SH-SY5Y (cell line): ENCODE results near the gene RALGAPA2.

Source experiments
- GATA2 ChIP-seq: IDR thresholded peaks from 2 replicates; pipeline ENCODE4 v1.6.1; 2011; ENCODE audit warnings: mild to moderate bottlenecking, low read depth, low read length
- GATA3 ChIP-seq: IDR thresholded peaks from 2 replicates; pipeline ENCODE4 v1.6.1; 2011; ENCODE audit warnings: low read depth, mild to moderate bottlenecking, low read length, moderate library complexity

The RALGAPA2 gene

GRCh38 chr20:20473657-20474056 is 238.8 kb downstream of the RALGAPA2 start:
- TF ChIP-seq GATA2 (no peak), GATA3 (no peak)

DNA sequence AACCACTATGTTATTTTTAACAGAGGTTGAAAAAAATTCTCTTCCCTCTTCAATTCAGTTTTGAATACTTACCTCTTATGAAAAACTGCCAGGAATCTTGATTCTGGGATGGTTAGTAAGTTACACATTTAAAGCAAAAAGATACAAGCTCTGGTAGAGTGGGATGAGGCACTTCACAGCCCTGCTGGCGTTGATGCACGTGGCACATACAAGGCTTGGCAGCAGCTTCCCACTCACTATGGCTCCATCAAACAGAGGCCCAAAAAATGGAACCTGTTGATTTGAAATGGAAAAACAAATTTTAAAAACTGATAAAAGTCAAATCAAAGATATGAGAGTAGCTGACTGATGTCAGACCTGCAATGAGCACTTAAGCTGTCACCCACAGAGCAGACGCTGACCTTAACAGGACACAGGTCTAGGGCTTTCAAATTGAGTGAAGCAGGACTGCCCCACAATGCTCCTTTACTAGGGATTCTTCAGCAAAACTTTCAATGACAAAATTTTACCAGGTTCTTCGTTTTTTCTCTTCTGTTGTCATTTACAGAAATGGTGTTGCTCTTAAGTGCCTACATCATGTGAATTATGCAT is 239.7 kb downstream of the RALGAPA2 start:
- TF ChIP-seq GATA3 (no peak), GATA2 (no peak)

DNA sequence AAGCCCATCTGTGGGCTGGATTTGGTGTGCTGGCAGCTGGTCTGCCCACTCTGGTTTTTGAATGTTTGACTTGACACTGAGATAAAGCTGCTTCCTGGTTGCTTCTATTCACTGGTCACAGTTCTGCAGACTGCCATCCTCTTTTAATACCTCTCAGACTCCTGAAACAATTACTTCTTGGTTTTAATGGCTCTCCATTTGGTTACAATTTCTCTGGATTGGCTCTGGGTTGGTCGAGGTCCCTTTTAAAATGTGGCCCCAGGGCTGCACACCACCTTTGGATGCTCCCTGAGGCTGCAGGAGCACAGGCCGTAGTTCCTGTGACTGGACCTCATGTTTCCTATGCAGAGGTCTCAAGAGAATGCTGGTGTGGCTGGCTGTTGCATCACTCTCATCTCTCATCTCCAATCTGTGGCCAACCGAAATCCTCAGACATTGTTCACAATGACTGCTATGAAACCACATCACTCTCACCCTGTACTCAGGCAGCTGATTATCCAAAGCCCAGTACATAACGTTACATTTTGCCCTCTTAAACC is 246.0 kb downstream of the RALGAPA2 start:
- TF ChIP-seq GATA3 (no peak), GATA2 (no peak)

DNA sequence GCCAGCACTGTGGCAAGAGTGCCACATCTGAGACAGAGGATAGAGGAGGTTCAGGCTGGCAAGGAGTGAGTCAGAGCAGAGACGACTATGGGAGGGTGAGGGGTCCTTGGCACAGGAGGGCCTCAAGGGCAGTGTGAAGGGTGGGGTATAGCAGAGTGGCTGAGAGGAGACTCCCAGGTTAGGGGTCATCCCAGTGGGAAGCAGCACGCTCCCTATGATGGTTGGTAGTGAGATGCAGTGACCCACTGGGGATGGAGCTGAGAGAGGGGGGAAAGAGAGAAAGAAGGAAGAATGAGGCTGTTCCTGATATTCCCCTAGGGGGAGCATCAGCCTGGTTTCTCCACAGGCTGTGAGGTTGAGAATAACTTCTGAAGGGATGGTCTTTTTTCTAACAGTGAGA is 247.2 kb downstream of the RALGAPA2 start:
- TF ChIP-seq GATA3: no peak
- TF ChIP-seq GATA2: no peak

- TF ChIP-seq GATA3: no peak
- no peak for TF ChIP-seq GATA2
Observed at GRCh38 chr20:20463933-20464374, 248.5 kb downstream of the RALGAPA2 start.

GRCh38 chr20:20462185-20462584 is 250.3 kb downstream of the RALGAPA2 start:
- TF ChIP-seq GATA3 (no peak), GATA2 (no peak)

- no peak for TF ChIP-seq GATA3
- no peak for TF ChIP-seq GATA2
Observed at GRCh38 chr20:20461551-20461950, 250.9 kb downstream of the RALGAPA2 start.

- no peak for TF ChIP-seq GATA2
- TF ChIP-seq GATA3: no peak
Observed at GRCh38 chr20:20459726-20460125, 252.7 kb downstream of the RALGAPA2 start.

DNA sequence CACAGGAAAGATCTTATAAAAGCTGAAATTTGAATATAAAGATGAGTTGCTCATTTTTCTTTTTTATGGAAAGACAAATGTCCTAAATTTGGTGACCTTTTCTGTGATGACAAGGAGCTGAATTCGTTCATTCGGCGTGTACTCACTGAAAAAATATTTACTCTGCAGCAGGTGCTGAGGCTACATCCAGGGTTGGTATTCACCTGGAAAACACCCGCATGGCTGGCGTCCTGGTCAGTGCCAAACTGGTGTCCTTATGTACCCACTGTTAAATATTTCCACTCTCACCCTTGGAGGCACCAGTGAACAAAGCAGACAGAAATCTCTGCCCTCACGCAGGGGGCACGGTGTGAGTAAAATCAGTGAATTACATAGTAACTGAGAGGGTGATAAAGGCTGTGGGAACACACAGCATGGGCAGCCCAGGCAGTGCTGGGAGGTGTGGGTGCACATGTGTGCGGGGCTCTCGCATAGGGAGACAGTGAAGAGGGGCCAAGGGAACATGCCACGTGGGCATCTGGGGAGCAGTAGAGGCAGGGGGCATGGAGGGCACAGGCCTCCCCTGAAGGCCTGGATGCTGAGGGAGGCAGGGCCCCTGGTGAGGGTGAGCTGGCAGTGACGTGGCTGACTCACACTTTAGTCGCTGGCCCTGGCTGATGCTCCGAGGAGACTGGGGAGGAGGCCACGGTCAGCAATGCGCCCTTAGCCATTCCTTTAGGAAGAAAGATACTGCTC is 254.9 kb downstream of the RALGAPA2 start:
- no peak for TF ChIP-seq GATA3
- no peak for TF ChIP-seq GATA2

DNA sequence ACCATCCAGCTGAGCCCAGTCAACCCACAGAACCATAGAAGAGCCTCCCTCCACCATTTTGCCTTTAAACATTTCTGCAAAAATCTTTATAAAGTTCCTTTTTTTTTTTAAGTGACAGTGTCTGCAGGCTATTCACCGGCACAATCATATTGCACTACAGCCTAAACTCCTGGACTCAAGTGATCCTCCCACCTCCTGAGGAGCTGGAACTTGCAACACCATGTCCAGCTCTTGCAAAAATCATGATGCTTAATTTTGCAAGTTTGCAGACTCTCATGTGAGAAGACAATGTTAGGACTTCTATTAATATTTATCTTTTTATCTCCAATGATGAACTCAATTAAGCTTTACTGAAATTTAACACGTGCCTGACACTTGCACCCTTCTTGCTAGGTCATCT is 255.7 kb downstream of the RALGAPA2 start:
- TF ChIP-seq GATA3: no peak
- TF ChIP-seq GATA2: no peak

- TF ChIP-seq GATA2: no peak
- TF ChIP-seq GATA3: no peak
Observed at GRCh38 chr20:20455926-20456325, 256.5 kb downstream of the RALGAPA2 start.

GRCh38 chr20:20454850-20455627 is 257.4 kb downstream of the RALGAPA2 start:
- no peak for TF ChIP-seq GATA2
- TF ChIP-seq GATA3: no peak

- TF ChIP-seq GATA3 (no peak), GATA2 (no peak)
Observed at GRCh38 chr20:20454367-20454766, 258.1 kb downstream of the RALGAPA2 start.

DNA sequence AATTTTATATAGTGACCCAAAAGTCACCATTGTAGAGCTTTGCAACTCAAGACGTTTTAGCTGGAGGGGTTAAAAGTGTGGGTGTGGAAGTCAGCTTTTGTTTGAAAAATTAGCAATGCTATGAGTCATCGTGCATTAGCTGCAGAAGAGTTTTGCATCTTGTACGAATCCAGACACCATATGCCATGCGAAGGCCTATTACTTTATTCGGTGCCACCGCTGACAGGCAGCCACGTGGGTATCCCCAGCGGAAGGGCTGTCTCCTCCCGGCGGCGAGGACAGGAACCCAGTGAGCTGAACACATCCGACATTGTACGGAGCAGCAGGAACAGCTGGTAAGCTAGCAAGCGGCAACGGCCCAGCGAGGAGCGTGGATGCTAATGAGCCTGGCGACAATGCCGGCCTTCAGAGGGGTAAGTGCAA is 260.2 kb downstream of the RALGAPA2 start:
- TF ChIP-seq GATA3: no peak
- no peak for TF ChIP-seq GATA2
